Uterus (tissue), 4 donors: Measurements from ENCODE around the gene CHRNE. TPM values are rescaled to one million over a fixed set of nuclear protein-coding genes. Genes with fewer than 3 reads are reported as not detected.

Source experiments
- DNase-seq, 2 donors: peaks; one replicate each; pipeline ENCODE4 v3.0.0-alpha.2; 2019 to 2020
- H3K27ac ChIP-seq, 2 donors: fragments of 200-600 bp; sonication (generic); 1 replicate in 1 of 2; 2 replicates in 1 of 2; pipeline ENCODE4 v1.5.1; 2016 to 2018
- H3K27me3 ChIP-seq, 2 donors: fragments of 200-600 bp; sonication (generic); one replicate each; pipeline ENCODE4 v1.5.1; 2018 to 2019; ENCODE audit warnings: control low read depth in 1 of 2
- H3K36me3 ChIP-seq, 2 donors: fragments of 200-600 bp; sonication (generic); one replicate each; pipeline ENCODE4 v1.5.1; 2019; ENCODE audit warnings: control low read depth in 1 of 2
- H3K4me1 ChIP-seq, 2 donors: fragments of 200-600 bp; sonication (generic); one replicate each; pipeline ENCODE4 v1.5.1; 2018 to 2019; ENCODE audit warnings: control low read depth in 1 of 2
- H3K4me3 ChIP-seq, 2 donors: fragments of 200-600 bp; sonication (generic); 1 replicate in 1 of 2; 2 replicates in 1 of 2; pipeline ENCODE4 v1.5.1; 2018 to 2019; ENCODE audit warnings: mild to moderate bottlenecking in 1 of 2
- H3K9me3 ChIP-seq, 2 donors: fragments of 200-600 bp; sonication (generic); one replicate each; pipeline ENCODE4 v1.5.1; 2019; ENCODE audit warnings: control low read depth in 1 of 2
- CTCF ChIP-seq, 4 experiments: fragments of 200-600 bp in 2 of 4; fragments of 450-650 bp in 2 of 4; sonication (generic) in 2 of 4; IDR thresholded peaks; one replicate each; pipeline ENCODE4 v1.5.1; 2016 to 2019; ENCODE audit warnings: antibody characterized with exemption in 4 of 4, mild to moderate bottlenecking in 2 of 4, moderate library complexity in 1 of 4
- POLR2A ChIP-seq, 2 donors: fragments of 450-650 bp; IDR thresholded peaks; one replicate each; pipeline ENCODE4 v1.6.1; 2016; ENCODE audit warnings: antibody characterized with exemption in 2 of 2, mild to moderate bottlenecking in 1 of 2, moderate library complexity in 1 of 2
- intact Hi-C: fragments of 100-400 bp; cut with DNase I; formaldehyde crosslinking; loops from one replicate; pipeline ENCODE4 v1.15.1; 2023; ENCODE audit warnings: low total_unique reads
- total RNA-seq, 4 donors: library from RNA; depleted of rRNA in 3 of 4; stranded (reverse); fragments of >200 nt in 3 of 4; gene quantifications; one replicate each; pipeline versions ENCODE4 v1.1.0 to v1.2.4, GENCODE V29; 2014 to 2023
- donor health status: DM: yes; HTN: yes; CAD: no.

CHRNE gene
- under 1 TPM in 2 of 4 donors, not detected in 2; 0.79 to 0.83 TPM for total RNA-seq

- Histone ChIP-seq H3K4me1 (no peaks in the 10 kb centered on the region), H3K9me3 (no peaks in the 10 kb centered on the region), H3K4me3 (no peak within 1 kb of the TSS), H3K36me3 (no peaks in the 10 kb centered on the region), H3K27me3 (peaks cover 0 to 4% of the 10 kb centered on the region in 2 donors), H3K27ac (peak within 1 kb of the TSS in 1 of 2 donors; percentile 1)
- peak; percentile 61 to 84 for DNase-seq
- no peak for TF ChIP-seq POLR2A (IDR thresholded peaks at IDR 0.05)
- peak; percentile 57 to 73 (median 70) for TF ChIP-seq CTCF (IDR thresholded peaks at IDR 0.05)
- intact Hi-C loops, result no loop called here
These were observed at the start of gene CHRNE for GRCh38 chr17:4903051-4903818. TSS of gene CHRNE (minus strand) at chr17:4903098. CDS start at chr17:4903063, 35 bp downstream.

- H3K27ac ChIP-seq, result no peak overlapping the region
- intact Hi-C loops, result no loop called here
- H3K9me3 ChIP-seq, result no peaks in the 10 kb centered on the region
- no peak for DNase-seq
- H3K4me3 ChIP-seq, result no peak overlapping the region
- peaks cover 0 to 2% of the 10 kb centered on the region in 2 donors for H3K4me1 ChIP-seq
- no peaks in the 10 kb centered on the region for H3K36me3 ChIP-seq
- TF ChIP-seq POLR2A (IDR thresholded peaks at IDR 0.05) (no peak), CTCF (IDR thresholded peaks at IDR 0.05) (no peak)
- H3K27me3 ChIP-seq, result no peaks in the 10 kb centered on the region
These were observed 48.6 kb upstream of the CHRNE start for GRCh38 chr17:4951486-4951885.

- Histone ChIP-seq H3K36me3 (no peaks in the 10 kb centered on the region), H3K4me3 (peak within 1 kb of the TSS; percentile 82 to 97), H3K9me3 (no peaks in the 10 kb centered on the region), H3K27me3 (no peaks in the 10 kb centered on the region), H3K27ac (peak within 1 kb of the TSS; percentile 93 to 98), H3K4me1 (peaks cover 2 to 9% of the 10 kb centered on the region in 2 donors)
- intact Hi-C loops, result no loop called here
- DNase-seq, result peak in 1 of 2 donors; percentile 37
- TF ChIP-seq CTCF (IDR thresholded peaks at IDR 0.05), result no peak
These were observed 47.9 kb upstream of the CHRNE start, which contains the start of gene ENO3 for GRCh38 chr17:4950746-4951204. TSS of gene ENO3 (plus strand) at chr17:4951119. CDS start at chr17:4951830, 711 bp downstream.

- H3K36me3 ChIP-seq, result no peaks in the 10 kb centered on the region
- peak overlapping the region; percentile 93 to 98 for H3K27ac ChIP-seq
- no peaks in the 10 kb centered on the region for H3K9me3 ChIP-seq
- peaks cover 8 to 14% of the 10 kb centered on the region in 2 donors for H3K4me1 ChIP-seq
- DNase-seq, result peak; percentile 65 to 67
- no peaks in the 10 kb centered on the region for H3K27me3 ChIP-seq
- intact Hi-C loops, result no loop called here
- peak overlapping the region; percentile 82 to 97 for H3K4me3 ChIP-seq
- TF ChIP-seq POLR2A (IDR thresholded peaks at IDR 0.05) (peak in 1 of 2 donors; percentile 4), CTCF (IDR thresholded peaks at IDR 0.05) (no peak)
These were observed 47.3 kb upstream of the CHRNE start for GRCh38 chr17:4950075-4950745.
